Right renal cortex interstitium (tissue), 3 donors: ENCODE measurements around the gene PTPRR. TPM values are rescaled to one million over a fixed set of nuclear protein-coding genes. Genes with fewer than 3 reads are reported as not detected.
"Not testable (repeated sequence)": the region's sequence is repeated elsewhere in the genome, so short reads cannot be mapped to it uniquely, and the experiment has no call there.

ENCODE experiments used
- DNase-seq, 3 donors: peaks; one replicate each; pipeline ENCODE4 v3.0.0-alpha.2; 2013; ENCODE audit warnings: low read depth in 3 of 3, low spot score in 2 of 3
- polyA plus RNA-seq, 3 donors: library from polyadenylated mRNA; unstranded; fragments of 120-200 nt; gene quantifications; one replicate each; pipeline ENCODE4 v1.2.1, GENCODE V29; 2013; ENCODE audit not compliant: insufficient read length in 3 of 3

The PTPRR gene
- polyA plus RNA-seq, 3 donors = 0.47 to 0.95 (median 0.50) TPM

- no peak for DNase-seq
Observed at GRCh38 chr12:70752327-70752726, 168.2 kb downstream of the PTPRR start.

DNA sequence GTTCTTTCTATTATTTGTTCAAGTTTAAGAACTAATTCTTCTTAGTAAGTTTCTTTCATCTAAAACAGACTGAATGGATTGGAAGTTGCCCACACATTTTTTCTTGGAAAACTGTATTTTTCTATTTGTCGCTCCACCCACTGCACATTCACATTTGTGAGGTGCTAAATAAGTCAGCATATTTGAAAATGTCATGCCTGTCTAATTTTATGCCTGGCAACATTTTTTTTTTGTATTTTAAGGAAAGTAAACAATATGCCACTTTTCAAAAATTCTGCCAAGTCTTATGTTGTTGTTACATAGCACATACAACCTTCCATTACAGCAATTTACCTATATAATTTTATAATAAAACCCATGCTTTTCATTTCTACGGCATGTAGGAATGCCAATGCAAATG lies 170.6 kb downstream of the PTPRR start:
- no peak for DNase-seq

DNA sequence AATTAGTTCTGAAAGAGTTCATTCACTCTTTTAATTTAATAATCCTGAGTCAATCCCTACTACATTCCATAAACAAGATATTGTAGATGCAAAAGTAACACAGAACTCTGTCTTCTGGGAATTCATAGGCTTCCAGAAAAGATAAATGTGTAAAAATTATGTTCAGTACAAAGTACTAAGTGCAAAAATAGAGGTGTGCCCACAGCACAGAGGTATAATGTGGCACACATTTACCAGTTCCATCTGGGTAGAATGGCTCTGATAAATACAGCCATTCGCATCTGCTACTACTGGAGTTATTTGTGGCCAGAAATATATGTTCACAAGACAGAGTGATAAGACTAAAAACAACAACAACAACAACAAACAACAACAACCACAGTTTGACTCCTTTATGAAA lies 171.7 kb downstream of the PTPRR start:
- no peak for DNase-seq

- no peak for DNase-seq
Observed at GRCh38 chr12:70747445-70748260, 172.9 kb downstream of the PTPRR start.

DNA sequence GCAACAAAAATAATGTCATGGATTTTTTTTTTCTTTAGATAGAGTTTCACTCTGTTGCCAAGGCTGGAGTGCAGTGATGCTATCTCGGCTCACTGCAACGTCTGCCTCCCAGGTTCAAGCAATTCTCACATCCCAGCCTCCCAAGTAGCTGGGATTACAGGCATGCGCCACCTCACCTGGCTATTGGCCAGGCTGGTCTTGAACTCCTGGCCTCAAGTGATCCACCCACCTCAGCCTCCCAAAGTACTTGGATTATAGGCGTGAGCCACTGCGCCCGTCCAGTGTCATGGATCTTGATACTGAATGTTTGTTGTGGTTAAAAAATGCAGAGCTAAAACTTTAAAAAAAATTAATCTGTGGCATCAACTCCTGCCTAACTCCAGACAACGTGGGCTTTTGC lies 175.5 kb downstream of the PTPRR start:
- no peak for DNase-seq

GRCh38 chr12:70744178-70744577 lies 176.4 kb downstream of the PTPRR start:
- DNase-seq = no peak

DNA sequence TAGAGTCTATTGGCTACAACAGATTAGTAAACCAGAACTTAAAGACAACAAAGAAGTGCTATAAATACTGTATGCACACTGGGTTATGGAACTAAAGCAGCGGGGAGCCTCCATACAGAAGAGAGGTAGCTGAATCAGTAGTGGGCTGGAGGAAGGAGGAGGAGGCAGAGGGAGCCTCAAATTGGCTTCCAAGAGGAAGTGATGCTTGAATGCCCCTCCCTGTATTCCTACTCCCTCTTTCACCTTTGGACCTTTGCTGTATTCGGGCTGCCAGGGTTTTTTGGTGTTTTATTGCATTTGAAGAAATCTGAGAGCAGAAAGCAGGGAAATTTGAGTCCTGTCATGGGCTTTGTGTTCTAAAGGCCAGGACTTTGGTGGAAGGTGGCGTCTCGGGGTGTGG lies 179.3 kb downstream of the PTPRR start:
- no peak for DNase-seq

- no peak for DNase-seq
Observed at GRCh38 chr12:70739756-70740155, 180.8 kb downstream of the PTPRR start.

GRCh38 chr12:70736351-70737133 lies 184.0 kb downstream of the PTPRR start:
- no peak for DNase-seq

DNA sequence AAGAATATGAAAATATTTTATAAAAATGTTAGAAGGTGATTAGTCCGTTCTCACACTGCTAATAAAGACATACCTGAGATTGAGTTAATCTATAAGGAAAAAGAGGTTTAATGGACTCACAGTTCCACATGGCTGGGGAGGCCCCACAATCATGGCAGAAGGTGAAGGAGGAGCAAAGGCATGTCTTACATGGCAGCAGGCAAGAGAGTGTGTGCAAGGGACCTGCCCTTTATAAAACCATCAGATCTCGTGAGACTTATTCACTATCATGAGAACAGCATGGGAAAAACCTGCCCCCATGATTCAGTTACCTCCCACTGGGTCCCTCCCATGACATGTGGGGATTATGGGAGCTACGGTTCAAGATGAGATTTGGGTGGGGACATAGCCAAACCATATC lies 185.3 kb downstream of the PTPRR start:
- not testable (repeated sequence) for DNase-seq

- peak in 1 of 3 donors; percentile 46 for DNase-seq
Observed at GRCh38 chr12:70733385-70733784, 187.2 kb downstream of the PTPRR start.

DNA sequence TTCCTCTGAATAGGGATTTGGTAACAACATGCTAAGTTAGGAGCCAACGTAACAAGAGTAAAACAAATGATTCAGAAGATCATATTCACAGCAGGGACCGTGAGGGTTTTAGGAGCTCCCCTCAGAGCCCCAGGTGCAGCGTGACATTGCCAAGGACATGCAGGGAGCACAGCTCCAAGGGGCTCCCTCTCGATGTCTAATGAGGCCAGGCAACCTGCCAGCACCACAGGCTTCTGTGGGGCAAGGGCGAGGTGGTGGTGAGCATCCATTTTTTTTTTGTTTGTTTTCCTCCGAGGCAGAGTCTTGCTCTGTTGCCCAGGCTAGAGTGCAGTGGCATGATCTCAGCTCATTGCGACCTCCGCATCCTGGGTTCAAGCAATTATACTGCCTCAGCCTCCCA lies 188.3 kb downstream of the PTPRR start:
- DNase-seq = no peak

DNA sequence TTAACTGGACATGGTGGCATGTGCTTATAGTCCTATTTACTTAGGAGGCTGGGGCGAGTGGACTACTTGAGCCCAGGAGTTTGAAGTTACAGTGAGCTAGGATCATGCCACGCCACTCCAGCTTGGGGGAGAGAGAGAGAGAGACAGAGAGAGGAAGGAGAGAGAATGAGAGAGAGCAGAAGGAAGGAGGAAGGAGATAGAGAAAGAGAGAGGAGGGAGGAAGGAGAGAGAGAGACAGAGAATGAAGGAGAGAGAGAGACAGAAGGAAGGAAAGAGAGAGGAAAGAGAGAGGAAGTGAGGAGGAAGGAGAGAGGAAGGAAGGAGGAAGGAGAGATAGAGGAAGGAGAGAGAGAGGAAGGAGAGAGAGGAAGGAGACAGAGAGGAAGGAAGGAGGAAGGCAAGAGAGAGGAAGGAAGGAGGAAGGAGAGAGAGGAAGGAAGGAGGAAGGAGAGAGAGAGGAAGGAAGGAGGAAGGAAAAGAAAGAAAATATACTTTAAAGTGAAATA lies 189.8 kb downstream of the PTPRR start:
- no peak for DNase-seq

DNA sequence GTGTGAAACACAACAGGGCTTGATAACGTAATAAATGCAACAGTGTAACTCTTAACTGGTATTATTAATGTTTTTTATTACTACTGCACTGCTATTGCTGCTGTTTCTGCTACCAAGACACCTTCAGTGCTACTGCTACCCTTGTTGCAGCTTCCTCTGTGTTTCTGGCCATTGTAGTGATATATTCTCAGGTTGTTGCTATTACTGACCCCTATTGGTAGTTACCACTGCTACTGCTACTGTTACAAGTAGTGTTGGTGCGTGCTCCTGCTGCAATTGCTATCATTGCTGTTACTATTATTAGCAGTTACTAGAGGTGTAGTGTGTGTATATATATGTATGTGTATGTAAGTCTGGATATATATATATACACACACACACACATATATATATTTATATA lies 196.1 kb downstream of the PTPRR start:
- no peak for DNase-seq

- no peak for DNase-seq
Observed at GRCh38 chr12:70722584-70723343, 197.8 kb downstream of the PTPRR start.

- no peak for DNase-seq
Observed at GRCh38 chr12:70721656-70722357, 198.7 kb downstream of the PTPRR start.

DNA sequence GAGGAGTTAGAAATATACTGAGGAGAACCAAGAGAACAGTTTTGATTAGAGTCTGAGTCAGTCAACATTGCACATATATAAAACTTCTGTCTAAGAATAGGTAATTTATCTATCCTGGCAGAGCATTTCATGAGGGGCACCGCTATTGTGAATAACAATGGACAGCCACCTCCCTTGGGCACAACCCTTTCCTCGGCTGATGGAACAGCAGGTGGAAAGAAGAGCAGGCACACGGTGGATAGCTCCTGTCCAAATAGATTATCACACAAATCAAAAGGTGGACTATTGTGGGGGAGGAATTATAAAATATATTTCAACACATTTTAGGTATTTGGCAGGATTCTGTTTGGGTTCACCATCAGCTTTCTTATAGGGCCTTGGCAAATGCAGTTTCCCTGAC lies 199.3 kb downstream of the PTPRR start:
- DNase-seq = no peak

- DNase-seq = peak in 2 of 3 donors; percentile 44 to 60
Observed at GRCh38 chr12:70719672-70720420, 200.7 kb downstream of the PTPRR start.

- no peak for DNase-seq
Observed at GRCh38 chr12:70719071-70719470, 201.5 kb downstream of the PTPRR start.

DNA sequence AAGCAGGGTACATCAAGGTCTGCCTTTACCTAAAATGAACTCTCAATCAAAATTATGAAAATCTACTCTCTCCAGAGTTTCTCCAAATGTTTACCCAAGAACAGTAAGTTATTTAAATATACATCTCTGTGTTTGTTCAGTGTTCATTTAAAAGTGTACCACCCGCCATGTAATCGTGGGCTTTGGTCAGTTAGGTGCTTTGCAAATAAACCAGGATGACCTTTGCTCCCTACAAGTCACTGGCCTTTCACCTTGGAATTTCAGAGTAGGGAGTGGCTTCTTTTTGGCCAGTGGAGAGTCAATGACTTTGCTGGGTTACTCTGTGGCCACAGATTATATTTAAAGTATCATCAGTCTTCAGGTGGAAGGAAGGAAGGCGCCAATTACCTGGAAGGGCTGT lies 208.7 kb downstream of the PTPRR start:
- no peak for DNase-seq
